Liver (tissue), 9 donors: ENCODE results near the gene OLIG1. TPM values are rescaled to one million over a fixed set of nuclear protein-coding genes. Genes with fewer than 3 reads are reported as not detected.

Source experiments
- DNase-seq: peaks from one replicate; pipeline ENCODE4 v3.0.0-alpha.2; 2017; ENCODE audit warnings: low spot score
- H3K27ac ChIP-seq, 2 donors: one replicate each; pipeline ENCODE4 v1.7.0; 2013; ENCODE audit warnings: inconsistent platforms in 2 of 2, low read length in 2 of 2, control low read depth in 1 of 2, low read depth in 1 of 2, mild to moderate bottlenecking in 1 of 2
- H3K27me3 ChIP-seq, 4 donors: one replicate each; pipeline versions ENCODE4 v1.6.1 to v1.7.0; 2013; ENCODE audit warnings: low read length in 3 of 4, inconsistent platforms in 1 of 4, mild to moderate bottlenecking in 1 of 4, moderate library complexity in 1 of 4; ENCODE audit not compliant: control insufficient read depth in 4 of 4, insufficient read depth in 4 of 4
- H3K36me3 ChIP-seq, 4 donors: one replicate each; pipeline versions ENCODE4 v1.6.1 to v1.7.0; 2013; ENCODE audit warnings: low read length in 3 of 4, mild to moderate bottlenecking in 3 of 4, low read depth in 1 of 4, moderate library complexity in 1 of 4; ENCODE audit not compliant: control insufficient read depth in 4 of 4, insufficient read depth in 3 of 4
- H3K4me1 ChIP-seq, 4 donors: one replicate each; pipeline versions ENCODE4 v1.6.1 to v1.7.0; 2013; ENCODE audit warnings: low read length in 3 of 4, mild to moderate bottlenecking in 3 of 4, moderate library complexity in 1 of 4; ENCODE audit not compliant: control insufficient read depth in 4 of 4, insufficient read depth in 4 of 4
- H3K4me3 ChIP-seq, 3 donors: one replicate each; pipeline versions ENCODE4 v1.6.1 to v1.7.0; 2013; ENCODE audit warnings: low read length in 3 of 3, control low read depth in 1 of 3, low read depth in 1 of 3, mild to moderate bottlenecking in 1 of 3
- H3K9ac ChIP-seq, 2 donors: one replicate each; pipeline ENCODE4 v1.7.0; 2013; ENCODE audit warnings: low read length in 2 of 2, mild to moderate bottlenecking in 2 of 2, moderate library complexity in 2 of 2, control low read depth in 1 of 2, low read depth in 1 of 2
- H3K9me3 ChIP-seq, 4 donors: one replicate each; pipeline versions ENCODE4 v1.6.1 to v1.7.0; 2013; ENCODE audit warnings: low read length in 3 of 4; ENCODE audit not compliant: control insufficient read depth in 4 of 4
- EGR1 ChIP-seq, 2 donors: IDR thresholded peaks; 2 replicates each; pipeline ENCODE4 v1.6.1; 2016 to 2018; ENCODE audit warnings: antibody characterized with exemption in 2 of 2, low read depth in 2 of 2
- FOXA2 ChIP-seq: IDR thresholded peaks from 2 replicates; pipeline ENCODE4 v1.6.1; 2016; ENCODE audit warnings: antibody characterized with exemption
- GABPA ChIP-seq, 2 donors: IDR thresholded peaks in 1 of 2; conservative IDR thresholded peaks in 1 of 2; 2 replicates each; pipeline ENCODE4 v1.6.1; 2016; ENCODE audit warnings: antibody characterized with exemption in 2 of 2, mild to moderate bottlenecking in 1 of 2, moderate library complexity in 1 of 2
- HNF4A ChIP-seq, 2 donors: conservative IDR thresholded peaks; 2 replicates each; pipeline ENCODE4 v1.6.1; 2016; ENCODE audit warnings: antibody characterized with exemption in 2 of 2, mild to moderate bottlenecking in 2 of 2
- HNF4G ChIP-seq: IDR thresholded peaks from 2 replicates; pipeline ENCODE4 v1.6.1; 2016; ENCODE audit warnings: antibody characterized with exemption
- JUND ChIP-seq, 2 donors: IDR thresholded peaks; 2 replicates each; pipeline ENCODE4 v1.6.1; 2016; ENCODE audit warnings: antibody characterized with exemption in 2 of 2
- NR2F2 ChIP-seq: IDR thresholded peaks from 2 replicates; pipeline ENCODE4 v1.6.1; 2016; ENCODE audit warnings: antibody characterized with exemption
- RAD21 ChIP-seq, 2 donors: IDR thresholded peaks; 2 replicates each; pipeline ENCODE4 v1.6.1; 2016; ENCODE audit warnings: antibody characterized with exemption in 2 of 2, mild to moderate bottlenecking in 2 of 2
- RXRA ChIP-seq, 2 donors: IDR thresholded peaks; 2 replicates each; pipeline ENCODE4 v1.6.1; 2017 to 2018; ENCODE audit warnings: antibody characterized with exemption in 2 of 2, mild to moderate bottlenecking in 1 of 2
- TAF1 ChIP-seq: conservative IDR thresholded peaks from 2 replicates; pipeline ENCODE4 v1.6.1; 2016; ENCODE audit warnings: antibody characterized with exemption, mild to moderate bottlenecking
- YY1 ChIP-seq: IDR thresholded peaks from 2 replicates; pipeline ENCODE4 v1.6.1; 2016; ENCODE audit warnings: antibody characterized with exemption, mild to moderate bottlenecking
- WGBS: extraction: QIAGEN DNeasy Blood & Tissue Kit; methylation state at CpG from one replicate; pipeline ENCODE4 v1.1.7; 2013; 5-methylcytosine and 5-hydroxymethylcytosine counted together
- polyA plus RNA-seq, 2 donors: library from polyadenylated mRNA; stranded (reverse) in 1 of 2; unstranded in 1 of 2; fragments of 200-250 nt in 1 of 2; fragments of >200 nt in 1 of 2; fragmentation: Nextera tagmentation in 1 of 2; extraction: Ambion mirVana in 1 of 2; gene quantifications; one replicate each; pipeline versions ENCODE4 v1.2.1 to v1.2.3, GENCODE V29; 2013 to 2015
- total RNA-seq, 2 donors: library from RNA; depleted of rRNA; stranded (reverse); fragments of >200 nt; gene quantifications; one replicate each; pipeline ENCODE4 v1.2.3, GENCODE V29; 2014
- TF ChIP-seq, protein P1 (sequence below): IDR thresholded peaks from 2 replicates; pipeline ENCODE4 v1.6.1; 2016; ENCODE audit warnings: antibody characterized with exemption
- TF ChIP-seq, protein P2 (sequence below): IDR thresholded peaks from 2 replicates; pipeline ENCODE4 v1.6.1; 2016; ENCODE audit warnings: antibody characterized with exemption
- TF ChIP-seq, protein P3 (sequence below): fragments of 150-350 bp; IDR thresholded peaks from 2 replicates; pipeline ENCODE4 v1.5.1; 2017; ENCODE audit warnings: improper control_type of control experiment, low read depth, low read length; ENCODE audit not compliant: missing input control
- TF ChIP-seq, protein P4 (sequence below): IDR thresholded peaks from 2 replicates; pipeline ENCODE4 v1.6.1; 2016; ENCODE audit warnings: antibody characterized with exemption, mild to moderate bottlenecking
- donor health status: healthy.
- donor health status: healthy.
- donor health status: healthy.
- donor health status: healthy.
- donor health status: healthy.

OLIG1 gene
- total and polyA plus RNA-seq, 4 donors, result 0.19 TPM; not detected in 3

DNA sequence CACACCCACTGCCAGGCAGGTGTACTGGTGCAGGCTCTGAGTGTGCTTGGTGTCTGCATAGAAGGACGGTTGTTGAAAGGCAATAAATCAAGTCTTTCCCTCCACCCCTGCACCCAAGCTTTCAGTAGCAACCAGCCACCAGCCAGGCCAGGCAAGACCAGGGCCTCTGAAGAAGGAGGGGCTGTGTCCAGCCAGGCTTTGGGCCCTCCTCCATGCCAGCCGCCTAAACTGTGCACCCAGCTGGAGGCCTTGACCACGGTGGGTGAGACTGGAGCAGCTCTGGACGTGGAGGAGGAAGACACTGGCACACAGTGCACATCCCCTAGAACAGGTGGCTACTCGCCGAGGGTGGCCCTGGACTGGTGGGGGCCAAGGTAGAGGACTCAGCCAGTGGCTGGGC is 39.3 kb upstream of the OLIG1 start:
- H3K27me3 ChIP-seq, result peaks cover 8 to 35% (median 20%) of the 10 kb centered on the region in 4 donors
- WGBS, result 37% methylated on average over 6 of the region's 6 CpGs

DNA sequence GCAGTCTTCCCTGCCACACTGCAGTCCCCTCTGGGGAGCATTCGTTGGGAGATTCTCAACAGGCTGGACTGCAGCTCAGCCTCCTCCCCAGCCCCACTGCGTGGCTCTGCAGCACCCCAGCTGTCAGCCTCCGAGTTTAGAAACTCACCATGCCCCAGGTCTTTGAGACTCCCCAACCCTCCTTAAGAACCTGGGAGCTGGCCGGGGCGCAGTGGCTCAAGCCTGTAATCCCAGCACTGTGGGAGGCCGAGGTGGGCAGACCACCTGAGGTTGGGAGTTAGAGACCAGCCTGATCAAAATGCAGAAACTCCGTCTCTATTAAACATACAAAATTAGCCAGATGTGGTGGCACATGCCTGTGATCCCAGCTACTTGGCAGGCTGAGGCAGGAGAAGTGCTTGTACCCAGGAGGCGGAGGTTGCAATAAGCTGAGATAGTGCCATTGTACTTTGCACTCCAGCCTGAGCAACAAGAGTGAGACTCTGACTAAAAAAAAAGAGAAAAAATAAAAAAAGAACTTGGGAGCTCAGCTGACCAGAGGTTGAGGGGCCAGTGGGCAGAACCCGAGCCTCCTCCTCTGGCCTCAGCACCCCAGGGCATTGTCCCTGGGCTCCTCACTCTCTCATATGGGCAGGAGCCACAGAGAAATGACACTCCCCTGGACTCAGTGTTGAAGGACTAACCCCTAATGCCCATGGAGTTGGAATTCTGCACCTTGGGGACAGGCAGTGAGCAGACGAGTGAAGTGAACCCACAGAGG is 38.6 kb upstream of the OLIG1 start:
- WGBS, result 22% methylated on average over 10 of the region's 10 CpGs
- Histone ChIP-seq H3K27me3 (peaks cover 5 to 35% (median 20%) of the 10 kb centered on the region in 4 donors), H3K9me3 (no peaks in the 10 kb centered on the region), H3K4me3 (no peak overlapping the region), H3K9ac (no peak overlapping the region), H3K36me3 (no peaks in the 10 kb centered on the region), H3K4me1 (peaks cover 0 to 19% (median 5%) of the 10 kb centered on the region in 4 donors), H3K27ac (no peak overlapping the region)
- no peak for DNase-seq
- TF ChIP-seq JUND (IDR thresholded peaks at IDR 0.05) (no peak), EGR1 (IDR thresholded peaks at IDR 0.05; ENCODE audit: low read depth in 2 of 2) (no peak), YY1 (no peak), GABPA (IDR thresholded peaks at IDR 0.05 in 1 of 2, conservative IDR thresholded peaks at IDR 0.05 in 1 of 2) (no peak), RXRA (IDR thresholded peaks at IDR 0.05) (no peak), NR2F2 (no peak), HNF4G (no peak), RAD21 (IDR thresholded peaks at IDR 0.05) (no peak), HNF4A (conservative IDR thresholded peaks at IDR 0.05) (no peak)
- TF ChIP-seq, protein P1, sequence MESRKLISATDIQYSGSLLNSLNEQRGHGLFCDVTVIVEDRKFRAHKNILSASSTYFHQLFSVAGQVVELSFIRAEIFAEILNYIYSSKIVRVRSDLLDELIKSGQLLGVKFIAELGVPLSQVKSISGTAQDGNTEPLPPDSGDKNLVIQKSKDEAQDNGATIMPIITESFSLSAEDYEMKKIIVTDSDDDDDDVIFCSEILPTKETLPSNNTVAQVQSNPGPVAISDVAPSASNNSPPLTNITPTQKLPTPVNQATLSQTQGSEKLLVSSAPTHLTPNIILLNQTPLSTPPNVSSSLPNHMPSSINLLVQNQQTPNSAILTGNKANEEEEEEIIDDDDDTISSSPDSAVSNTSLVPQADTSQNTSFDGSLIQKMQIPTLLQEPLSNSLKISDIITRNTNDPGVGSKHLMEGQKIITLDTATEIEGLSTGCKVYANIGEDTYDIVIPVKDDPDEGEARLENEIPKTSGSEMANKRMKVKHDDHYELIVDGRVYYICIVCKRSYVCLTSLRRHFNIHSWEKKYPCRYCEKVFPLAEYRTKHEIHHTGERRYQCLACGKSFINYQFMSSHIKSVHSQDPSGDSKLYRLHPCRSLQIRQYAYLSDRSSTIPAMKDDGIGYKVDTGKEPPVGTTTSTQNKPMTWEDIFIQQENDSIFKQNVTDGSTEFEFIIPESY, result no peak
- TF ChIP-seq, protein P2, sequence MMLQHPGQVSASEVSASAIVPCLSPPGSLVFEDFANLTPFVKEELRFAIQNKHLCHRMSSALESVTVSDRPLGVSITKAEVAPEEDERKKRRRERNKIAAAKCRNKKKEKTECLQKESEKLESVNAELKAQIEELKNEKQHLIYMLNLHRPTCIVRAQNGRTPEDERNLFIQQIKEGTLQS, result no peak
- TF ChIP-seq, protein P3, sequence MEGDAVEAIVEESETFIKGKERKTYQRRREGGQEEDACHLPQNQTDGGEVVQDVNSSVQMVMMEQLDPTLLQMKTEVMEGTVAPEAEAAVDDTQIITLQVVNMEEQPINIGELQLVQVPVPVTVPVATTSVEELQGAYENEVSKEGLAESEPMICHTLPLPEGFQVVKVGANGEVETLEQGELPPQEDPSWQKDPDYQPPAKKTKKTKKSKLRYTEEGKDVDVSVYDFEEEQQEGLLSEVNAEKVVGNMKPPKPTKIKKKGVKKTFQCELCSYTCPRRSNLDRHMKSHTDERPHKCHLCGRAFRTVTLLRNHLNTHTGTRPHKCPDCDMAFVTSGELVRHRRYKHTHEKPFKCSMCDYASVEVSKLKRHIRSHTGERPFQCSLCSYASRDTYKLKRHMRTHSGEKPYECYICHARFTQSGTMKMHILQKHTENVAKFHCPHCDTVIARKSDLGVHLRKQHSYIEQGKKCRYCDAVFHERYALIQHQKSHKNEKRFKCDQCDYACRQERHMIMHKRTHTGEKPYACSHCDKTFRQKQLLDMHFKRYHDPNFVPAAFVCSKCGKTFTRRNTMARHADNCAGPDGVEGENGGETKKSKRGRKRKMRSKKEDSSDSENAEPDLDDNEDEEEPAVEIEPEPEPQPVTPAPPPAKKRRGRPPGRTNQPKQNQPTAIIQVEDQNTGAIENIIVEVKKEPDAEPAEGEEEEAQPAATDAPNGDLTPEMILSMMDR, result no peak

More for the DNA sequence above, 39.3 kb upstream of the OLIG1 start:
- DNase-seq, result no peak
- TF ChIP-seq, protein P1, result no peak
- TF ChIP-seq NR2F2, result no peak
- no peak for TF ChIP-seq TAF1
- TF ChIP-seq FOXA2, result no peak
- no peak for TF ChIP-seq GABPA (IDR thresholded peaks at IDR 0.05 in 1 of 2, conservative IDR thresholded peaks at IDR 0.05 in 1 of 2)
- TF ChIP-seq, protein P2, result no peak
- TF ChIP-seq RXRA (IDR thresholded peaks at IDR 0.05), result no peak
- TF ChIP-seq, protein P4, sequence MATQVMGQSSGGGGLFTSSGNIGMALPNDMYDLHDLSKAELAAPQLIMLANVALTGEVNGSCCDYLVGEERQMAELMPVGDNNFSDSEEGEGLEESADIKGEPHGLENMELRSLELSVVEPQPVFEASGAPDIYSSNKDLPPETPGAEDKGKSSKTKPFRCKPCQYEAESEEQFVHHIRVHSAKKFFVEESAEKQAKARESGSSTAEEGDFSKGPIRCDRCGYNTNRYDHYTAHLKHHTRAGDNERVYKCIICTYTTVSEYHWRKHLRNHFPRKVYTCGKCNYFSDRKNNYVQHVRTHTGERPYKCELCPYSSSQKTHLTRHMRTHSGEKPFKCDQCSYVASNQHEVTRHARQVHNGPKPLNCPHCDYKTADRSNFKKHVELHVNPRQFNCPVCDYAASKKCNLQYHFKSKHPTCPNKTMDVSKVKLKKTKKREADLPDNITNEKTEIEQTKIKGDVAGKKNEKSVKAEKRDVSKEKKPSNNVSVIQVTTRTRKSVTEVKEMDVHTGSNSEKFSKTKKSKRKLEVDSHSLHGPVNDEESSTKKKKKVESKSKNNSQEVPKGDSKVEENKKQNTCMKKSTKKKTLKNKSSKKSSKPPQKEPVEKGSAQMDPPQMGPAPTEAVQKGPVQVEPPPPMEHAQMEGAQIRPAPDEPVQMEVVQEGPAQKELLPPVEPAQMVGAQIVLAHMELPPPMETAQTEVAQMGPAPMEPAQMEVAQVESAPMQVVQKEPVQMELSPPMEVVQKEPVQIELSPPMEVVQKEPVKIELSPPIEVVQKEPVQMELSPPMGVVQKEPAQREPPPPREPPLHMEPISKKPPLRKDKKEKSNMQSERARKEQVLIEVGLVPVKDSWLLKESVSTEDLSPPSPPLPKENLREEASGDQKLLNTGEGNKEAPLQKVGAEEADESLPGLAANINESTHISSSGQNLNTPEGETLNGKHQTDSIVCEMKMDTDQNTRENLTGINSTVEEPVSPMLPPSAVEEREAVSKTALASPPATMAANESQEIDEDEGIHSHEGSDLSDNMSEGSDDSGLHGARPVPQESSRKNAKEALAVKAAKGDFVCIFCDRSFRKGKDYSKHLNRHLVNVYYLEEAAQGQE, result no peak
- Histone ChIP-seq H3K36me3 (no peaks in the 10 kb centered on the region), H3K9me3 (no peaks in the 10 kb centered on the region), H3K4me3 (no peak overlapping the region), H3K9ac (no peak overlapping the region), H3K4me1 (peaks cover 0 to 19% (median 5%) of the 10 kb centered on the region in 4 donors), H3K27ac (no peak overlapping the region)
